H9 (cell line): Measurements from ENCODE around the gene B3GNT2. TPM values are rescaled to one million over a fixed set of nuclear protein-coding genes. Genes with fewer than 3 reads are reported as not detected.

ENCODE experiments used
- DNase-seq: peaks from one replicate; pipeline ENCODE4 v3.0.0-alpha.2; 2017
- H2AFZ ChIP-seq: one replicate; pipeline ENCODE4 v1.6.1; 2013; ENCODE audit warnings: mild to moderate bottlenecking, low read length, control low read depth, moderate library complexity
- H2AK5ac ChIP-seq: 2 replicates; pipeline ENCODE4 v1.6.1; 2013; ENCODE audit warnings: low read length, control low read depth, mixed read lengths; ENCODE audit not compliant: insufficient read length
- H2BK120ac ChIP-seq: one replicate; pipeline ENCODE4 v1.6.1; 2013; ENCODE audit warnings: low read depth, mild to moderate bottlenecking, low read length, control low read depth, inconsistent platforms; ENCODE audit not compliant: poor library complexity, severe bottlenecking
- H2BK12ac ChIP-seq: 2 replicates; pipeline ENCODE4 v1.6.1; 2013; ENCODE audit warnings: low read length, control low read depth, mixed read lengths, low read depth; ENCODE audit not compliant: insufficient read length
- H2BK15ac ChIP-seq: 2 replicates; pipeline ENCODE4 v1.6.1; 2013; ENCODE audit warnings: low read depth, low read length, control low read depth
- H2BK20ac ChIP-seq: one replicate; pipeline ENCODE4 v1.6.1; 2013; ENCODE audit warnings: low read depth, mild to moderate bottlenecking, low read length, control low read depth, inconsistent platforms; ENCODE audit not compliant: poor library complexity, severe bottlenecking
- H2BK5ac ChIP-seq: 2 replicates; pipeline ENCODE4 v1.6.1; 2013; ENCODE audit warnings: low read length, control low read depth, mixed read lengths; ENCODE audit not compliant: insufficient read length
- H3K14ac ChIP-seq: 2 replicates; pipeline ENCODE4 v1.6.1; 2013; ENCODE audit warnings: low read length, control low read depth; ENCODE audit not compliant: insufficient read depth
- H3K18ac ChIP-seq: 2 replicates; pipeline ENCODE4 v1.6.1; 2013; ENCODE audit warnings: low read depth, mild to moderate bottlenecking, mixed read lengths, low read length, control low read depth; ENCODE audit not compliant: insufficient read length
- H3K23ac ChIP-seq: 2 replicates; pipeline ENCODE4 v1.6.1; 2013; ENCODE audit warnings: low read length, control low read depth, mixed read lengths, low read depth; ENCODE audit not compliant: insufficient read length
- H3K23me2 ChIP-seq: 2 replicates; pipeline ENCODE4 v1.6.1; 2013; ENCODE audit warnings: low read depth, mild to moderate bottlenecking, mixed read lengths, low read length, control low read depth; ENCODE audit not compliant: insufficient read length, poor library complexity, severe bottlenecking
- H3K27ac ChIP-seq: 2 replicates; pipeline ENCODE4 v1.5.1; 2013; ENCODE audit warnings: low read length, control low read depth, mixed read lengths, low read depth; ENCODE audit not compliant: insufficient read length
- H3K27me3 ChIP-seq: 2 replicates; pipeline ENCODE4 v1.6.1; 2013; ENCODE audit warnings: low read length, control low read depth, inconsistent platforms; ENCODE audit not compliant: insufficient read depth
- H3K4ac ChIP-seq: 2 replicates; pipeline ENCODE4 v1.6.1; 2013; ENCODE audit warnings: low read depth, mild to moderate bottlenecking, control low read depth, inconsistent platforms, low read length, moderate library complexity
- H3K4me1 ChIP-seq: 2 replicates; pipeline ENCODE4 v1.6.1; 2013; ENCODE audit warnings: low read length, control low read depth, inconsistent platforms; ENCODE audit not compliant: insufficient read depth
- H3K4me2 ChIP-seq: 2 replicates; pipeline ENCODE4 v1.6.1; 2013; ENCODE audit warnings: low read length, control low read depth, mixed read lengths; ENCODE audit not compliant: insufficient read length, insufficient read depth
- H3K56ac ChIP-seq: 2 replicates; pipeline ENCODE4 v1.6.1; 2013; ENCODE audit warnings: low read depth, mild to moderate bottlenecking, mixed read lengths, low read length, control low read depth; ENCODE audit not compliant: insufficient read length
- H3K79me1 ChIP-seq: 2 replicates; pipeline ENCODE4 v1.6.1; 2013; ENCODE audit warnings: low read depth, mild to moderate bottlenecking, moderate library complexity, low read length, control low read depth, inconsistent platforms; ENCODE audit not compliant: insufficient read depth, poor library complexity, severe bottlenecking
- H3K79me2 ChIP-seq: 2 replicates; pipeline ENCODE4 v1.6.1; 2013; ENCODE audit warnings: low read length, control low read depth, inconsistent platforms; ENCODE audit not compliant: insufficient read depth
- H3K9ac ChIP-seq: 2 replicates; pipeline ENCODE4 v1.6.1; 2013; ENCODE audit warnings: low read length, control low read depth, mixed read lengths; ENCODE audit not compliant: insufficient read length; ENCODE audit errors: extremely low read depth
- H3K9me3 ChIP-seq: one replicate; pipeline ENCODE4 v1.6.1; 2013; ENCODE audit warnings: low read depth, low read length, inconsistent platforms; ENCODE audit not compliant: control insufficient read depth
- H3T11ph ChIP-seq: one replicate; pipeline ENCODE4 v1.6.1; 2013; ENCODE audit warnings: mild to moderate bottlenecking, low read length, control low read depth, inconsistent platforms
- H4K20me1 ChIP-seq: one replicate; pipeline ENCODE4 v1.6.1; 2013; ENCODE audit not compliant: control insufficient read depth, insufficient read length, insufficient read depth
- H4K5ac ChIP-seq: 2 replicates; pipeline ENCODE4 v1.6.1; 2013; ENCODE audit warnings: low read depth, mild to moderate bottlenecking, mixed read lengths, low read length, control low read depth; ENCODE audit not compliant: insufficient read length
- H4K8ac ChIP-seq: replicated peaks from 2 replicates; pipeline ENCODE4 v1.6.1; 2013; ENCODE audit warnings: low read length, control low read depth, mixed read lengths, low read depth; ENCODE audit not compliant: insufficient read length
- H4K91ac ChIP-seq: 2 replicates; pipeline ENCODE4 v1.6.1; 2013; ENCODE audit warnings: low read depth, mild to moderate bottlenecking, moderate library complexity, mixed read lengths, low read length, control low read depth; ENCODE audit not compliant: insufficient read length
- H3K27ac Mint-ChIP-seq, 3 experiments: 2 replicates in 2 of 3; 3 replicates in 1 of 3; pipeline ENCODE4 v1.8.0; 2020 to 2021; ENCODE audit warnings: mixed read lengths in 3 of 3, mild to moderate bottlenecking in 1 of 3, moderate library complexity in 1 of 3
- H3K27me3 Mint-ChIP-seq: 2 replicates; pipeline ENCODE4 v1.8.0; 2021; ENCODE audit warnings: low read depth, mild to moderate bottlenecking, moderate library complexity, mixed read lengths
- H3K36me3 Mint-ChIP-seq, 3 experiments: 2 replicates in 2 of 3; 3 replicates in 1 of 3; pipeline ENCODE4 v1.8.0; 2020 to 2021; ENCODE audit warnings: low read depth in 3 of 3, mixed read lengths in 3 of 3; ENCODE audit not compliant: insufficient read depth in 1 of 3
- H3K4me1 Mint-ChIP-seq, 2 experiments: 2 replicates each; pipeline ENCODE4 v1.8.0; 2020; ENCODE audit warnings: mixed read lengths in 2 of 2
- H3K4me3 Mint-ChIP-seq, 2 experiments: 2 replicates in 1 of 2; 3 replicates in 1 of 2; pipeline ENCODE4 v1.8.0; 2020 to 2021; ENCODE audit warnings: mild to moderate bottlenecking in 2 of 2, mixed read lengths in 2 of 2, moderate library complexity in 1 of 2
- H3K9me3 Mint-ChIP-seq, 2 experiments: 2 replicates in 1 of 2; 3 replicates in 1 of 2; pipeline ENCODE4 v1.8.0; 2020; ENCODE audit warnings: mild to moderate bottlenecking in 2 of 2, mixed read lengths in 2 of 2, moderate library complexity in 1 of 2
- CTCF ChIP-seq: fragments of 200-600 bp; sonication (generic); conservative IDR thresholded peaks from 3 replicates; pipeline ENCODE4 v1.8.0; 2021; ENCODE audit warnings: antibody characterized with exemption, mild to moderate bottlenecking
- WGBS: extraction: QIAGEN DNeasy Blood & Tissue Kit; methylation state at CpG from one replicate; pipeline ENCODE4 v1.1.7; 2013; ENCODE audit warnings: missing lambda C conversion rate, low lambda C conversion rate, mixed read lengths; ENCODE audit not compliant: insufficient read length; ENCODE audit errors: extremely low coverage; 5-methylcytosine and 5-hydroxymethylcytosine counted together
- total RNA-seq: library from RNA; stranded (reverse); gene quantifications from 2 replicates; pipeline ENCODE4 v1.2.1, GENCODE V29; 2021

The B3GNT2 gene
- total RNA-seq, 1 experiment from 2014 or later, result 55.3 TPM

- no peaks in the 10 kb centered on the region for H3K23me2 ChIP-seq
- H2BK20ac ChIP-seq, result no peak overlapping the region
- H2AFZ ChIP-seq, result no peak overlapping the region
- H3K4me1 ChIP-seq, result no peaks in the 10 kb centered on the region
- Mint-ChIP-seq H3K9me3 (no peaks in the 10 kb centered on the region; a peak in 1 of 5 replicates), H3K27me3 (no peaks in the 10 kb centered on the region), H3K4me3 (no peak overlapping the region; a peak in 1 of 5 replicates), H3K4me1 (no peaks in the 10 kb centered on the region), H3K36me3 (0 out of 7 replicates have a peak, but pooled peaks cover 0 to 2% (median 0%) of the 10 kb centered on the region in 3 experiments), H3K27ac (no peak overlapping the region)
- no peaks in the 10 kb centered on the region for H3K79me1 ChIP-seq
- DNase-seq, result no peak
- H3K4ac ChIP-seq, result no peak overlapping the region
- no peak overlapping the region for H4K5ac ChIP-seq
- no peak overlapping the region for H2BK15ac ChIP-seq
- H3K23ac ChIP-seq, result no peak overlapping the region
- no peak overlapping the region for H4K91ac ChIP-seq
- no CpG with 5 or more reads among the region's 1 CpG for WGBS
- no peaks in the 10 kb centered on the region for H3K27me3 ChIP-seq
- no peak for TF ChIP-seq CTCF
- H4K8ac ChIP-seq, result no peak overlapping the region
- no peak overlapping the region for H3K18ac ChIP-seq
- no peak overlapping the region for H3K14ac ChIP-seq
- no peaks in the 10 kb centered on the region for H4K20me1 ChIP-seq
- no peak overlapping the region for H3K9ac ChIP-seq
- H2AK5ac ChIP-seq, result no peak overlapping the region
- H3K79me2 ChIP-seq, result no peaks in the 10 kb centered on the region
- H3K56ac ChIP-seq, result no peak overlapping the region
- no peaks in the 10 kb centered on the region for H3K9me3 ChIP-seq
- no peak overlapping the region for H3K4me2 ChIP-seq
- no peak overlapping the region for H3K27ac ChIP-seq
- no peak overlapping the region for H2BK5ac ChIP-seq
- no peak overlapping the region for H3T11ph ChIP-seq
- H2BK120ac ChIP-seq, result no peak overlapping the region
- no peak overlapping the region for H2BK12ac ChIP-seq
These were observed 58.7 kb downstream of the B3GNT2 start for GRCh38 chr2:62254424-62255266.
